Renal cortex interstitium (tissue), 11 donors: ENCODE results near the gene GCK. TPM values are rescaled to one million over a fixed set of nuclear protein-coding genes. Genes with fewer than 3 reads are reported as not detected.
"Not testable (repeated sequence)": the region's sequence is repeated elsewhere in the genome, so short reads cannot be mapped to it uniquely, and the experiment has no call there.

Experiments used
- DNase-seq, 11 donors: peaks; one replicate each; pipeline ENCODE4 v3.0.0-alpha.2; 2013; ENCODE audit warnings: low read depth in 9 of 11, low spot score in 4 of 11; ENCODE audit errors: extremely low read depth in 1 of 11
- polyA plus RNA-seq, 3 donors: library from polyadenylated mRNA; unstranded; fragments of 120-200 nt; gene quantifications; one replicate each; pipeline ENCODE4 v1.2.1, GENCODE V29; 2013; ENCODE audit not compliant: insufficient read length in 3 of 3

The GCK gene
- polyA plus RNA-seq, 3 donors, result 3.0 to 4.0 (median 3.7) TPM

- DNase-seq, result no peak
These were observed 24.1 kb upstream of the GCK start for GRCh38 chr7:44213206-44213876.

- DNase-seq, result no peak
These were observed 23.4 kb upstream of the GCK start for GRCh38 chr7:44212581-44213184.

GRCh38 chr7:44212018-44212417, 22.8 kb upstream of the GCK start:
- DNase-seq, result no peak

- DNase-seq, result no peak
These were observed 22.0 kb upstream of the GCK start for GRCh38 chr7:44211126-44211675.

GRCh38 chr7:44210107-44210506, 20.9 kb upstream of the GCK start:
- no peak for DNase-seq

- DNase-seq, result no peak
These were observed 18.8 kb upstream of the GCK start for GRCh38 chr7:44208085-44208484.

- no peak for DNase-seq
These were observed 16.8 kb upstream of the GCK start for GRCh38 chr7:44206008-44206407.

GRCh38 chr7:44201813-44202212, 12.6 kb upstream of the GCK start:
- DNase-seq, result no peak

- peak; percentile 77 to 95 (median 91) for DNase-seq
These were observed 11.6 kb upstream of the GCK start, which contains the start of gene YKT6 for GRCh38 chr7:44200699-44201461. TSS of gene YKT6 (plus strand) at chr7:44200978. CDS start at chr7:44201136, 158 bp downstream.

GRCh38 chr7:44200163-44200562, 10.9 kb upstream of the GCK start:
- DNase-seq, result not testable (repeated sequence)

GRCh38 chr7:44197474-44197873, 8.2 kb upstream of the GCK start:
- DNase-seq, result no peak

GRCh38 chr7:44196450-44196872, 7.2 kb upstream of the GCK start:
- peak in 7 of 11 donors; percentile 33 to 48 (median 42) for DNase-seq

- no peak for DNase-seq
These were observed 6.7 kb upstream of the GCK start for GRCh38 chr7:44195889-44196288.

- DNase-seq, result no peak
These were observed 5.4 kb upstream of the GCK start for GRCh38 chr7:44194562-44195145.

- no peak for DNase-seq
These were observed 4.8 kb upstream of the GCK start for GRCh38 chr7:44194069-44194468.

GRCh38 chr7:44193011-44193802, 4.0 kb upstream of the GCK start:
- DNase-seq, result no peak

GRCh38 chr7:44191171-44191570, 1.9 kb upstream of the GCK start:
- DNase-seq, result no peak

- no peak for DNase-seq
These were observed 994 bp upstream of the GCK start for GRCh38 chr7:44189993-44190872.
